Spinal cord (tissue), 10 donors: ENCODE results near the gene RPL32. TPM values are rescaled to one million over a fixed set of nuclear protein-coding genes. Genes with fewer than 3 reads are reported as not detected.
"Not testable (repeated sequence)": the region's sequence is repeated elsewhere in the genome, so short reads cannot be mapped to it uniquely, and the experiment has no call there.

ENCODE experiments used
- DNase-seq, 6 donors: peaks; one replicate each; pipeline versions ENCODE4 v3.0.0 to v3.0.0-alpha.2; 2013 to 2015; ENCODE audit warnings: low spot score in 6 of 6, low read depth in 4 of 6
- H3K27ac ChIP-seq: one replicate; pipeline ENCODE4 v1.5.1; 2013; ENCODE audit warnings: low read depth, low read length, control low read depth
- H3K27me3 ChIP-seq: one replicate; pipeline ENCODE4 v1.6.1; 2013; ENCODE audit warnings: low read length; ENCODE audit not compliant: control insufficient read depth, insufficient read depth
- H3K36me3 ChIP-seq: one replicate; pipeline ENCODE4 v1.6.1; 2013; ENCODE audit warnings: low read length; ENCODE audit not compliant: control insufficient read depth, insufficient read depth
- H3K4me1 ChIP-seq: one replicate; pipeline ENCODE4 v1.6.1; 2013; ENCODE audit warnings: low read length; ENCODE audit not compliant: control insufficient read depth, insufficient read depth
- H3K4me3 ChIP-seq: one replicate; pipeline ENCODE4 v1.5.1; 2013; ENCODE audit warnings: low read depth, low read length, control low read depth
- H3K9me3 ChIP-seq: one replicate; pipeline ENCODE4 v1.6.1; 2013; ENCODE audit warnings: low read length; ENCODE audit not compliant: control insufficient read depth, insufficient read depth
- WGBS: methylation state at CpG from one replicate; pipeline ENCODE4 v1.1.5; 2013; ENCODE audit warnings: missing lambda C conversion rate; ENCODE audit not compliant: insufficient coverage; 5-methylcytosine and 5-hydroxymethylcytosine counted together
- polyA plus RNA-seq, 2 donors: library from polyadenylated mRNA; unstranded; fragments of 120-200 nt; gene quantifications; one replicate each; pipeline ENCODE4 v1.2.1, GENCODE V29; 2013; ENCODE audit not compliant: insufficient read length in 2 of 2
- total RNA-seq, 2 donors: library from RNA; depleted of rRNA in 1 of 2; stranded (reverse); fragments of 120-200 nt in 1 of 2; fragments of >200 nt in 1 of 2; gene quantifications; one replicate each; pipeline versions ENCODE4 v1.2.3 to v1.2.4, GENCODE V29; 2013 to 2014
- donor health status: healthy.

RPL32 gene
- total and polyA plus RNA-seq, 4 donors: 1,237 to 2,331 (median 1,635) TPM

DNA sequence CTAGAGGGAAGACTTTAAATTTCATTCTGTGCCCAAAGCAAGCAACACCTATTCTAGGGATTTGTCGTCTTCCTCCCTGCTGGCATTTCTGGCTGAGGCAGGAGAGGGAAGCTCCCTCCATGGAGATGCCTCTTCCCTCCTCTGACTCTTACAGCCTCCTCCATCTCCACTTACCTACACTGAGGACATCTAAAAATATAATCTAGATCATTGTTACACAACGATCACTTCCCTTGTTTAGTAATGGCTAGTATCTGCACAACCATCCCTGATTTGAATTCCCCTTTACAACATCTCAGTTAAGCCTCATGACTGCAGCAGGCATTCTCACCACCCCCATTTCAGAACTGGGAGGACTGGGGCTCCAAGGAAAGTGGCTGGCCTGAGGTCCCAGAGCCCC lies 12.5 kb upstream of the RPL32 start:
- not testable (repeated sequence) for H3K27me3 ChIP-seq, H3K9me3 ChIP-seq, DNase-seq, H3K4me3 ChIP-seq, H3K27ac ChIP-seq, H3K36me3 ChIP-seq, H3K4me1 ChIP-seq
- WGBS: 100% methylated on average over 1 of the region's 2 CpGs

DNA sequence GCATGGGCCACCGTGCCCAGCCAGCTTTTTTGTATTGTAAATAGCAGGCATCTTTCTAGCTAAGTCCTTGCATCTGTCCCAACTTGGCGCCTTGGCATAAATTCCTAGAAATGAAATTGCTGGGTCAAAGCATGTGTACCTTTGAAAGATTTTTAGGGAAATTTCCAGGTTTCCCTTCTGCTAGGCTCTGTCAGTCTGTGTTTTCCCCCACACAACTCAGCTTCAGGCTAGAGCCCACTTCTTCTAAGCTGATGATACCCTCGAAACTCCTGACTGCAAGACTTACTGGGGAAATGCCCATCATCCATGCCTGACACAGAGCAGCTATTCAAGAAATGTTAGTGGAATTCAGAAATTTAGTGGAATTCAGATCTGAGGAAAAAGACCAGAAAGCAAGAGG lies 10.8 kb upstream of the RPL32 start:
- no peak for DNase-seq
- WGBS: 80% methylated on average over 1 of the region's 3 CpGs

DNA sequence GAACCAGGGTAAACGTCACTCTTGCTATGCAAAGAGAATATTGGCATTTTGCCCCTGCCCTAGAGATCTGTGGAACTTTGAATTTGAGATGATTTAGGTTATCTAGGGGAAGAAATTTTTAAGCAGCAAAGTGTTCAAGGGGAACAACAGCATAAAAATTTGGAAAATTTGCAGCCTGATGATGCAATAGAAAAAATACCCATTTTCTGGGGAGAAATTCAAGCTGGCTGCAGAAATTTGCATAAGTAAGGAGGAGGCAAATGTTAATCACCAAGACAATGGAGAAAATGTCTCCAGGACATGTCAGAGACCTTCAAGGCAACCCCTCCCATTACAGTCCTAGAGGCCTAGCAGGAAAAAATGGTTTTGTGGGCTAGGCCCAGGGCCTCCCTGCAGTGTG lies 4.4 kb upstream of the RPL32 start:
- no peaks in the 10 kb centered on the region for H3K27me3 ChIP-seq
- H3K4me3 ChIP-seq: no peak overlapping the region
- no peaks in the 10 kb centered on the region for H3K36me3 ChIP-seq
- no peak for DNase-seq
- no peak overlapping the region for H3K27ac ChIP-seq
- no peaks in the 10 kb centered on the region for H3K9me3 ChIP-seq
- no peaks in the 10 kb centered on the region for H3K4me1 ChIP-seq
- 64% methylated on average over 1 of the region's 1 CpG for WGBS

More for the DNA sequence above, 10.8 kb upstream of the RPL32 start:
- H3K4me1 ChIP-seq: no peaks in the 10 kb centered on the region
- no peaks in the 10 kb centered on the region for H3K36me3 ChIP-seq
- no peak overlapping the region for H3K4me3 ChIP-seq
- H3K27ac ChIP-seq: no peak overlapping the region
- H3K9me3 ChIP-seq: no peaks in the 10 kb centered on the region
- H3K27me3 ChIP-seq: no peaks in the 10 kb centered on the region

DNA sequence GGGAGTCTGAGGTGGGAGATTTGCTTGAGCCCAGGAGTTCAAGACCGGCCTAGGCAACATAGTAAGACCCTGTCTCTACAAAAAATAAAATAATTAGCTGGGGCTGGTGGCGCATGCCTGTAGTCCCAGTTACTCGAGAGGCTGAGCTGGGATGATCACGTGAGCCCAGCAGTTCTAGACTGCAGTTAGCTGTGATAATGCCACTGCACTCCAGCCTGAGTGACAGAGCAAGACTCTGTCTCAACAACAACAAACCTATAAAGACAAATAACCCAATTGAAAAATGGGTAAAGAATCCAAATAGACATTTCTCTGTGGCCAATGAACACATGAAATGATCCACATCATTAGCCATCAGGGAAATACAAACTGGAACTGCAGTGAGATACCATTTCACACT lies 1.1 kb upstream of the RPL32 start:
- 100% methylated on average over 3 of the region's 4 CpGs for WGBS
- no peaks in the 10 kb centered on the region for H3K9me3 ChIP-seq
- H3K36me3 ChIP-seq: peaks cover 11% of the 10 kb centered on the region
- peaks cover 15% of the 10 kb centered on the region for H3K4me1 ChIP-seq
- H3K27me3 ChIP-seq: no peaks in the 10 kb centered on the region
- H3K27ac ChIP-seq: no peak overlapping the region
- no peak for DNase-seq
- no peak overlapping the region for H3K4me3 ChIP-seq

DNA sequence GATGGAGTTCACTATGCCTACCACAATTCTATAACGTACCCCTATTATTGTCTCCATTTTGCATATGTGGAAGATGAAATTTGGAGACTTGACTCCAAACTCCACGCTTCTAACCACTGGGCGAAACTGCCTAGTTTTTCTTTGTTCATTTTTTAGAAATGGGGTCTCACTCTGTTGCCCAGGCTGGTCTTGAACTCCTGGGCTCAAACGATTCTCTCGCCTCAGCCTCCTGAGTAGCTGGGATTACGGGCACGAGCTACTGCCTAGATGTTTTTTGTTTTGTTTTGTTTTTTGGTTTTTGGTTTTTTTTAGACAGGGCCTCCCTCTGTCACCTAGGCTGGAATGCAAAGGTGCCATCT lies 584 bp upstream of the RPL32 start:
- H3K27ac ChIP-seq: no peak overlapping the region
- 66% methylated on average over 4 of the region's 7 CpGs for WGBS
- peaks cover 15% of the 10 kb centered on the region for H3K4me1 ChIP-seq
- H3K36me3 ChIP-seq: peaks cover 11% of the 10 kb centered on the region
- no peak for DNase-seq
- H3K9me3 ChIP-seq: no peaks in the 10 kb centered on the region
- no peaks in the 10 kb centered on the region for H3K27me3 ChIP-seq
- peak overlapping the region; percentile 80 for H3K4me3 ChIP-seq

DNA sequence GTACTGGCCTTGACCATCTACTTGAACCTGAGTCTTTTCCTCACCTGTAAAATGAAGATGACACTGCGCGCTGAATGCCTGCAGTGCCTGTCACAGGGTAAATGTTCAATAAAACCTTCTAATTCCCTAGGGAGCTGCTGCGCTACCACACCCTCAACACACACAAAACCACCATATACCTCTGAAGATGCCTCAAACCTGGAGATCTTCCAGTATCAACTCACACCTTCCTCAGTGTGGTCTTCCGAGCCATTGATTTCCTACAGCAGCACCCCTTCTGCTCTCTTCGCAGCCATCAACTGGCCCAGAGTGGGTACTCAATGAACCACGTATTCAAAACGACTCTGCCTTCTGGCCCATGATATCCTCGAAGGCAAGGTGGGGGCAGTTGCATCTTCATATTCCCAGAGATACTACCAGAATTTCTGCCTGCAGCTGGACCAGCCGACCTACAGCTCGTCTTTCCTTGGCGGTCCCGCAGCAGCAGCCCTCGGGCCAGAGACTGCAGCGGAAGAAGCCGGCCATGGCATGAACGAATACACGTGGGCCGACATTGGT lies 695 bp downstream of the RPL32 start:
- peaks cover 15% of the 10 kb centered on the region for H3K4me1 ChIP-seq
- no peaks in the 10 kb centered on the region for H3K9me3 ChIP-seq
- peak overlapping the region; percentile 80 for H3K4me3 ChIP-seq
- peaks cover 20% of the 10 kb centered on the region for H3K36me3 ChIP-seq
- WGBS: 10% methylated on average over 18 of the region's 18 CpGs
- no peak for DNase-seq
- H3K27me3 ChIP-seq: no peaks in the 10 kb centered on the region
- H3K27ac ChIP-seq: peak overlapping the region; percentile 92

DNA sequence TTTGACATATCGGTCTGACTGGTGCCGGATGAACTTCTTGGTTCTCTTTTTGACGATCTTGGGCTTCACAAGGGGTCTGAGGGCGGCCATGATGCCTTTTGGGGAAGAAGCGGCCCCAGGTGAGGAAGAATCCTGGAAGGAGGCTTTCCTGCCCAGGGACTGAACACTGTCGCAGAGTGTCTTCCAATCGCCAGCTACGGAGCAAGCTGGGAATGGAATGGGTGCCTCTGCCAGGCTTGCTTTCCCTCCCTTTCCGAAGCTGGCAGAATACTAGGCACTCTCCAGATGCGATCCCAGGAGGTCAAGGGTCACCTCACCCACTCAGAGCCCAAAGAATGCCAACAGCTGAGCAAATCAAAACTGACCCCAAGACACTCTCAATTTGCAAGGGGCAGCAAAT lies 1.2 kb downstream of the RPL32 start:
- not testable (repeated sequence) for H3K9me3 ChIP-seq, H3K27ac ChIP-seq
- 65% methylated on average over 8 of the region's 10 CpGs for WGBS

DNA sequence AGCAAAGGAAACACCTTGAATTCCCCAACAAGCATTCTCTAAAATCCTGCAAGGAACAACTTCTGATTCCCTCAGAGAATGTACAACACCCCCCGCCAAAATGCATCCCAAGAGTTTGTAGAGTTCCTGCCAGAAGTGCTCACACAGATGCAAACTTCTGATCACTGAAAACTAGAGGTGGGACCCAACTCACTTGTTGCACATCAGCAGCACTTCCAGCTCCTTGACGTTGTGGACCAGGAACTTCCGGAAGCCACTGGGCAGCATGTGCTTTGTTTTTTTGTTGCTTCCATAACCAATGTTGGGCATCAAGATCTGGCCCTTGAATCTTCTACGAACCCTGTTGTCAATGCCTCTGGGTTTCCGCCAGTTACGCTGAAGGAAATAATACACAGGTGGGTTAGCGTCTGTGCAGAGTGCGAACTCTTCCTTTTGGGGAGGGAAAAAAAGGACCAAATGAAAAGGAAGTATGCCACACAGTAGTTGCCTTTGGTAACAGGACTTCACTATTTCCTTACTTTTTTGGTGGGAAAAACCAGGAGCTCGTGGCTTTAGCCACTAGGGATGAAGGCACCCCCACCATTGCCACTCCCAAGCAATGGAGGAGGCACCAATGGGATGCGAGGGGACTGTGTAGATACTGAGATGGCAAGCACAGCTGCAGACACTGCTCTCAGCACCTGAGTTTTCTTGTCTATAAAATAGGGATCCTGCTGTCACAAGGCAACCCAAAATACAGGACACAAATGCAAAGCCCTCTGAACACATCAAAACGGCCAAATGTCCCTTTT lies 2.0 kb downstream of the RPL32 start:
- H3K4me1 ChIP-seq: peaks cover 15% of the 10 kb centered on the region
- H3K36me3 ChIP-seq: peaks cover 26% of the 10 kb centered on the region
- peak overlapping the region; percentile 80 for H3K4me3 ChIP-seq
- no peaks in the 10 kb centered on the region for H3K9me3 ChIP-seq
- H3K27ac ChIP-seq: no peak overlapping the region
- H3K27me3 ChIP-seq: no peaks in the 10 kb centered on the region
- 97% methylated on average over 8 of the region's 11 CpGs for WGBS
- no peak for DNase-seq

More for the DNA sequence above, 1.2 kb downstream of the RPL32 start:
- H3K27me3 ChIP-seq, DNase-seq: not testable (repeated sequence)
- Histone ChIP-seq H3K4me1 (peaks cover 15% of the 10 kb centered on the region), H3K4me3 (peak overlapping the region; percentile 80), H3K36me3 (peaks cover 23% of the 10 kb centered on the region)

DNA sequence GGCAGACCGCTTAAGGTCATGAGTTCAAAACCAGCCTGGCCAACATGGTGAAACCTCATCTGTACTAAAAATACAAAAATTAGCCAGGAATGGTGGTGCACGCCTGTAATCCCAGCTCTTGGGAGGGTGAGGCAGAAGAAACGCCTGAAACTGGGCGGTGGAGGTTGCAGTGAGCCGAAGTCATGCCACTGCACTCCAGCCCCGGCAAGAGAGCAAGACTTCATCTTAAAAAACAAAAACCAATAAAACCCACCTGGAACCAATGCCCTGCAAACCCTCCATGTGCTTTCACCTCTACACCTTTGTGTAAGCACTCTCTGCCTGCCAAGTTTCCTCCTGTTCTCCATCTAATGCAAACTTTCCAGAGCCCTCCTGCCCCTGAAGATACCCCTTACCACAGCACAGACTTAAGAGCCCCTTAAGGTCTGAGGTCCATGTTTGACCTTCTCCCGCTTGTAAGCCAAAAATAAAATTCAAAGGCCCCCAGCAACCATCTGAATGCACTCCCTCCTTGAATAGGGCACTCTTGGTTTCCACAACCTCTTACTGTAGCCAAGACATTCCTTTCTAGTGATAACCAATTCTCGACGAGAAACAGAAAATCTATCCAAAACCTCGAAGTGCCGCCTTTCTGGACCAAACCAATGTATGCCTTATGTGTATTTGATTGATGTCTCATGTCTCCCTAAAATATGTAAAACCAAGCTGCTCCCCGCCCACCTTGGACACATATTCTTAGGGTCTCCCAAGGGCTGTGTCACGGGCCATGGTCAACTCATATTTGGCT lies 3.0 kb downstream of the RPL32 start:
- no peak for DNase-seq

More for the DNA sequence above, 3.0 kb downstream of the RPL32 start:
- WGBS: 87% methylated on average over 7 of the region's 13 CpGs
- Histone ChIP-seq H3K27ac (no peak overlapping the region), H3K36me3 (peaks cover 34% of the 10 kb centered on the region), H3K27me3 (no peaks in the 10 kb centered on the region), H3K9me3 (no peaks in the 10 kb centered on the region), H3K4me1 (peaks cover 15% of the 10 kb centered on the region), H3K4me3 (no peak overlapping the region)
